HG03108 (cell line): Measurements from ENCODE around the gene ID1.
"Not testable (repeated sequence)": the region's sequence is repeated elsewhere in the genome, so short reads cannot be mapped to it uniquely, and the experiment has no call there.

Source experiments
- ATAC-seq: cut with Tn5 transposase; IDR thresholded peaks from one replicate; pipeline ENCODE4 v1.9.1; 2021; ENCODE audit warnings: moderate library complexity; ENCODE audit not compliant: unreplicated experiment

Gene ID1

GRCh38 chr20:31597481-31597855 lies 7.6 kb upstream of the ID1 start:
- ATAC-seq = no peak

DNA sequence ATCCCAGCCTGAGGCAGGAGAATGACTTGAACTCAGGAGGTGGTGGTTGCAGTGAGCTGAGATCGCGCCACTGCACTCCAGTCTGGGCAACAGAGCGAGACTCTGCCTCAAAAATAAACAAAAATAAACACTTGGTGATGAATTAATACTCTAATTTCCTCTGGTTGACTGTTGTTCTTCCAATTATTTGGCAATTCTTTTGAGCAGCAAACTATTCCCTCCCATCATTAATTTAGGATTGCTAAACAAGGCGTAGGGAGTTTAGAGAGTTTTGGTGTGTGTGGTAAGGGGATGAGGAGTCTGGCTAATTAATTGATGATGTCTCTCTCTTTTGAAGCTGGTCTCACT lies 2.7 kb upstream of the ID1 start:
- no peak for ATAC-seq

DNA sequence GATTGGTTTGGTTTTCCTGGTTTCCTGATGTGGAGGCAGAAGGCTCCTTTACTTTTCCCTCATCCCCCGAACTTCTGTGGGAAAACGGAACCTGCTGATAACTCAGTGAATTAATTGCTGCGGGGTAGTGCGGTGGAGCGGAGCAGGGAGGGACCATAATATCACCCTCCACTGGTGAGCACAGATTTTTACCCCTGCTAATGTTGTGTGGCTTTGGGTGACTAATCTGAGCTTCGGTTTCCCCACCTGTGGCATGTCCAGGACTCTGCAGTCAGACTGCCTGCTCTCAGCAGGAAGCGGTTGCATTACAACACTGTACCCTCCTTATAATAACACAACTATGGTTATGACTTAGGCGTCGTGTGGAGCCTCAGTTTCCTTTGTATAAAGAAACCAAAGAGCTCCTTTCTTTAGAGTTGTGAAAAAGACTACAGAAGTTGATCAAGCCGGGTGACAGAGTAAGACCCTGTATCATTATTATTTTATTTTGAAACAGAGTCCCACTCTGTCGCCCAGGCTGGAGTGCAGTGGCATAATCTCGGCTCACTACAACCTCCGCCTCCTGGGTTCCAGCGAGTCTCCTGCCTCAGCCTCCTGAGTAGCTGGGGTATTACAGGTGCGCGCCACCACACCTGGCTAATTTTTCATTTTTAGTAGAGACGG lies 2.2 kb upstream of the ID1 start:
- no peak for ATAC-seq

GRCh38 chr20:31603822-31604566 lies 1.1 kb upstream of the ID1 start:
- ATAC-seq = peak; percentile 42

DNA sequence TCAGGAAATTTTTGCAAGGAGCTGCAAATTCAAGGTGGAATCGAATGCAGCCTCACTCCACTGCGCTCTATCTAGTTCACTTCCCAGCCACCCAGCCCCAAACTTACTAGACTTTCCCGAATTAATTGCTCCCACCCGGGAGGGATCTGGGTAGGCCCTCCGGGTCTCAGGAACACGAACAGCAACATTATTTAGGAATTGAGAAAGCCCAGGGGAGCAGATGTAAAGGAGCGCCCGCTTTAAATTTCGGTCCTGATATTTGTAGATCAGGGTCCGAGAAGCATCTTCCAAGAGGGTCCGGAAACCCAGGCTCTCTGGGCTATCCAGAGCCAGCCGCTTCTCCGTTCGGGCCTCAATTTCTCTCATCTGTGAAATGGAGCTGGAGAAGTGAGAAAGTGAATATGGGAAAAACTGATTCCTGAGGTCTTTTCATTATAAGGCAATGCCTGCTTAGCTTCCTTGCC lies 490 bp upstream of the ID1 start:
- peak; percentile 5 for ATAC-seq

DNA sequence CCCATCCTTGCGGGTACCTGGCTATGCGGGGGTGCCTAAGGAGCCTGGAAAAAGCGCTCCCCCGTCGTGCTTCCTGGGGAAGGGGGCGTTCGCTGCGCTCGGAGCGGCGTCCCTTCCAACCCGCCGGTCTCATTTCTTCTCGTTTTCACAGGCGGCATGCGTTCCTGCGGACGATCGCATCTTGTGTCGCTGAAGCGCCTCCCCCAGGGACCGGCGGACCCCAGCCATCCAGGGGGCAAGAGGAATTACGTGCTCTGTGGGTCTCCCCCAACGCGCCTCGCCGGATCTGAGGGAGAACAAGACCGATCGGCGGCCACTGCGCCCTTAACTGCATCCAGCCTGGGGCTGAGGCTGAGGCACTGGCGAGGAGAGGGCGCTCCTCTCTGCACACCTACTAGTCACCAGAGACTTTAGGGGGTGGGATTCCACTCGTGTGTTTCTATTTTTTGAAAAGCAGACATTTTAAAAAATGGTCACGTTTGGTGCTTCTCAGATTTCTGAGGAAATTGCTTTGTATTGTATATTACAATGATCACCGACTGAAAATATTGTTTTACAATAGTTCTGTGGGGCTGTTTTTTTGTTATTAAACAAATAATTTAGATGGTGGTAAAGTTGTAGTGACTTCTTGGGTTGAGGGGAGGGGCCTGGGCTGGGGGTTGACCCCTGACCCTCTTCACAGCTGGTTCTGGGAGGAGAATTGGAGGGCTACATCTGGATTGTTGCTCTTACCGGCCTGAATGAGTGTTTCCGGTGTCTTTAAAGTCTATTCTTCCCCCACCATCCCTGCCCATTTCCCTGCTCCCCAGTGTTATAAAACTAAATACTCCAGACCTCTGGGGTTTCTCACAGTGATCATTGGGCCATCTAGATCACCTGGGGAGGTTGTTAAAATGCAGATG lies 1.1 kb downstream of the ID1 start:
- no peak for ATAC-seq

DNA sequence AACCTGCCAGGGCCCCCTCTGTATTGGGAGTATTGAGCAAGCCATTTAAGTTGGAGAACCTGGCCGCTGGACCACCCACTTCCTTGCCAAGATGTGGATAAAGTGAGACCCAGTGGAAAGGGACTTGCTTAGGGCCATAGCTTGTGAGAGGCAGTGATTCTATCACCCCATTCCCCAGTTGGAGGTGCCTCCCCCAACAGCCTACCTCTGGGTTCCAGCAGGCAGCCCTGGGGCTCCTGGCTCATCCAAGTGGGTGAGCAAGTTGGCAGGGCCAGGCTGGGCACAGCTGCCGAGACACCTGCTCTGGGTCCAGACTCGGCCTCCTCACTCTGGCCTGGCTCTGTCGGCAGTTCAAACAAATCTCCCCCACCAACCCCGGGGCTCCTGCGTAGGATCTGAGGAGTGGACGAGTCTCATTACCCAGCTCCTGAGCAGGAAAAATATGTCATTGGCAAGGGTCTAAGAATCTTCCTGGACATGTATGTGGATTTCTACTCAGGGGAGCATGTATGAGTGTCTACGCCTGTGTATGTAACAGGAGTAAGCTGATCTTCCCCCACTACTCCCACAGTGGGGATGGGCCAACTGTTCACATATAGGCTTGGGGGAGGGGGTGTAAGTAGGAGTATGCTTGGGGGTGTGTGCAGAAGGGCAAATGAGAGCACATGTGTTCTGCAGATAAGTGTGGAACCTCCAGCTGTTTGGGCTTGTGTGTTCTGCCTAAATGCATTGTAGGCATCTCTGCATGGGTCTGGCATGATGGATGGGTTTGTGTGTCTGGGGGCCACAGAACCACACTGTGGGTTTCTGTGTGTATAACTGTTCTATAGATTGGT lies 1.9 kb downstream of the ID1 start:
- ATAC-seq = no peak

DNA sequence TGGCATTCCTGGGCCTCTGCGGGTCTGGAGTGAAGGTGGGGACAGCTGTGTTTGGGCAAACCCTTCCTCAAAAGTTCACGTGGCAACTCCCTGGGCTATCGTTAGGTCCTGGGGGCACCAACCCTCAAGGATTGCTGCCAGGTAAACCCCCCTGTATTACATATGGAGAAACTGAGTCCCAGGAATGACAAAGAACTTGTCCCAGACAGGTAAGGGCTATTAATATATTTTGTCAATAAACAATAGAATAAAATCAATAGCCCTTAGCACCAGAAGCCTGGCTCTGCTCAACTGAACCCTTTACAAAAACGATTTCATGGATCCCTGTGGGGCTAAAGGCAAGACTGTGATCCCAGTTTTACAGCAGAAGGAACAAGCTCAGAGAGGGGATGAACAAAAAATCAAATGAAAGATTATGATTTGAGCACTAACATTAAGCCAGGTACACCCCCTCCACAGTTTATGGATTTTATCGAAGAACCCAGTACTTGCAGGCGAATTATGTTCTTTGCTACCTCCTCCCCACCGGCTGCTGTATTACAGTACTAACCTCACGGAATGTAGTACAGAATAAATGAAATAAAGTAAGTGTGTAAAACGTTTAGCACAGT lies 2.7 kb downstream of the ID1 start:
- ATAC-seq = no peak

- ATAC-seq = no peak
Measured at GRCh38 chr20:31608251-31608945, 3.3 kb downstream of the ID1 start.

DNA sequence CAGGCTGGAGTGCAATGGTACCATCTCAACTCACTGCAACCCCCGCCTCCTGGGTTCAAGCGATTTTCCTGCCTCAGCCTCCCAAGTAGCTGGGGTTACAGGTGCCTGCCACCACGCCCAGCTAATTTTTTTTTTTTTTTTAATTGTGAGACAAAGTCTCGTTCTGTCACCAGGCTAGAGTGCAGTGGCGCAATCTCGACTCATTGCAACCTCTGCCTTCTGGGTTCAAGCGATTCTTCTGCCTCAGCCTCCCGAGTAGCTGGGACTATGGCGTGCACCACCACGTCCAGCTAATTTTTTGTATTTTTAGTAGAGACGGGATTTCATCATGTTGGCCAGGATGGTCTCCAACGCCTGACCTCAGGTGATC lies 7.2 kb downstream of the ID1 start:
- ATAC-seq = not testable (repeated sequence)

- no peak for ATAC-seq
Measured at GRCh38 chr20:31615416-31615815, 10.3 kb downstream of the ID1 start.

DNA sequence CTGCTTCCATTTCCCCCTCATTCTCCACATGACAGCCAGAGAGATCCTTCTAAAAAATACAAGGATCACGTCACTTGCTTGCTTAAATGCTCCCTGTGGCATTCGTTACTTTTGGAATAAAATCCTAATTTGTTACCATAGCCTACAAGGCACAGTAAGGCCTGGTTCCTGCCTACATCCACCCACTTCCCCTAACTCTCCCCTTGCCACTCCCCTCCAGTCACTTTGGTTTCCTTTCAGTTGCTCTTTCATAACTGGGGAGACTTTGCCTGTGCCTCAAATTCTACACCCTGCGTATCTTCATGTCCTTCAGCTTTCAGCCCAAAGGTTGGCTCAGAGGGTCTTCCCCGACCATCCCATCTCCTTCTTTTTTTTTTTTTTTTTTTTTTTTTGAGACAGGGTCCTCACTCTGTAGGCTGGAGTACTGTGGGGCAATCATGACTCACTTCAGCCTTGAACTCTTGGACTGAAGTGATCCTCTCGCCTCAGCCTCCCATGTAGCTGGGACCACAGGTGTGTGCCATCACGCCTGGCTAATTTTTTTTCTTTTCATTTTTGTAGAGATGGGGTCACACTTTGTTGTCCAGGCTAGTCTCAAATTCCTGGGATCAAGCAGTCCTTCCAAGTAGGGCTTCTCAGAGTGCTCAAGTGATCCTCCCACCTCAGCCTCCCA lies 12.5 kb downstream of the ID1 start:
- ATAC-seq = no peak

GRCh38 chr20:31620246-31620645 lies 15.2 kb downstream of the ID1 start:
- ATAC-seq = no peak

- ATAC-seq = not testable (repeated sequence)
Measured at GRCh38 chr20:31623123-31623505, 18.0 kb downstream of the ID1 start.

DNA sequence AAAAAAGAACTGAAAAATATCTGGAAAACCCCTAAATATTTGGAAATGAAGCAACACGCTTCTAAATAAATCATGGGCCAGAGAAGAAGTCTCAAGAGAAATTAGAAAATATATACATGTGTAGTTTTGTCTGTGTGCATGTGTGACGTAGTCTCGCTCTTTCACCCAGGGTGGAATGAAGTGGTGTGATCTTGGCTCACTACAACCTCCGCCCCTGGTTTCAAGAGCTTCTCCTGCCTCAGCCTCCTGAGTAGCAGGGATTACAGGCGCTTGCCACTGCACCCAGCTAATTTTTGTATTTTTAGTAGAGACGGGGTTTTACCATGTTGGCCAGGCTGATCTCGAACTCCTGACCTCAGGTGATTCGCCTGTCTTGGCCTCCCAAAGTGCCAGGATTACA lies 21.4 kb downstream of the ID1 start:
- not testable (repeated sequence) for ATAC-seq

GRCh38 chr20:31628057-31628456 lies 23.0 kb downstream of the ID1 start:
- not testable (repeated sequence) for ATAC-seq

DNA sequence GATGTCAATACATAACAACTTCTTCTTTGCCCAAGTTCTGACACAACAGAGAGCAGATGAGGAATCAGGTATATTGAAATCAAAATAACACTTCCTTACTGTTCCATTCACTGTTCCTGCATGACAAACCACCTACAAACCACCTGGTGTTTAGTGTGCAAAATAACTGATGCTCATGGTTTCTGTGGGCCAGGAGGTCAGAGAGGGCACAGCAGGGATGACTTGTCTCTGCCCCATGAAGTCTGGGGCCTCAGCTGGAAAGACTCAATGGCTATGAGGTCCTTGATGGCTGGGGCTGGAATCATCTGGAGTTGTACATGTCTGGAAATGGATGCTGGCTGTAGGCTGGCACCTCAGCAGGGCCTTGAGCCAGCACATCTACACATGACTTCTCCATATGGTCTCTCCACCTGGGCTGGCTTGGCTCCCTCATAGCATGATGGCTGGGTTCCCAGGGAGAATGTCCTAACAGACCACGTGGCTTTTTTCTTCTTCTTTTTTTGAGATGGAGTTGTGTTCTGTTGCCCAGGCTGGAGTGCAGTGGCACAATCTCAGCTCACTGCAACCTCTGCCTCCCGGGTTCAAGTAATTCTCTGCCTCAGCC lies 25.2 kb downstream of the ID1 start:
- ATAC-seq = no peak

DNA sequence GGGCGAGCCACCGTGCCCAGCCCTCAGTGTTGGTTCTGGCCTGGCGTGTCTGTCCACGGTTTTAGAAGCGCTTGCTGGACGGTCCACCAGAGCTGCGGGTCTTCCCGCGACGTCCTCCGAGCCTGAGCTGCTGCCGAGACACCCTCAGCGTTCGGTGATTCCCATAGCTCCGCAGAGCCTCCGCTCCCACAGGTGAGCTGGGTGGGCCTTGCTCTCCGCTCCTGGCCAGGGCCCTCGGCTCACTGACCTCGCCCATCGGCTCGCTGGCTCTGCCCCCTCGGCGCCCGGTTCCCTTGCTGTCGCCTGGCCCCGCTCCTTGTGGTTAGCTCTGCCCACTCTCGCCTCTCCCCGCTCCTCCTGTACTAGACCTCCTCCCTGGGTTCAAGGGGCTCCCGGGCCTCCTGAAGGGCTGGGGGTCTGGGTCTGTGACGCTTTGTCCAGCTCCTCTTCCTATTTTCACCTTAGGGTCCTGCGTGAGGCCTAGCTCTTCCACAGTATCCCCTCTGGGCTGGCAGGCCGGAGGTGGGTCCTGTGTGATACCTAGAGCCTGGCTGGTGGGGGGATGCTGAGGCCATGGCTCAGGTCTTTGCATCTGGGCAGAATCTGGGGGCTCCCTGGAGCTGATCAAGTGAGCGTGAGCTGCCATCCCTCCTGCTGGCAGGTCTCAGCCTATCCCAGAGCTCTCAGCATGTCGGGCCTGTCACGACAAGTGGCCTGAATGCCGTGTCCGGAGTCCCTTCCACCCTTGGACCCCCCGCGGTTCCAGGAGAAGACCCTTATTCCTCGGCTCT lies 27.7 kb downstream of the ID1 start:
- ATAC-seq = no peak
